Osteoblast (primary cell): ENCODE measurements around the gene C20orf144. TPM values are rescaled to one million over a fixed set of nuclear protein-coding genes. Genes with fewer than 3 reads are reported as not detected.

ENCODE experiments used
- DNase-seq: peaks from one replicate; pipeline ENCODE4 v3.0.0; 2011; ENCODE audit warnings: low spot score, mixed read lengths; ENCODE audit not compliant: insufficient read length; ENCODE audit errors: missing footprints
- H2AFZ ChIP-seq: 2 replicates; pipeline ENCODE4 v1.6.0; 2011; ENCODE audit warnings: mild to moderate bottlenecking, low read length
- H3K27ac ChIP-seq: 2 replicates; pipeline ENCODE4 v1.5.1; 2011; ENCODE audit warnings: mild to moderate bottlenecking, low read depth, low read length, moderate library complexity
- H3K27me3 ChIP-seq: 2 replicates; pipeline ENCODE4 v1.6.0; 2012; ENCODE audit warnings: mild to moderate bottlenecking, control low read depth, inconsistent platforms, low read length, moderate library complexity; ENCODE audit not compliant: insufficient read depth
- H3K36me3 ChIP-seq: 2 replicates; pipeline ENCODE4 v1.5.1; 2011; ENCODE audit warnings: mild to moderate bottlenecking, low read length, control low read depth, moderate library complexity; ENCODE audit not compliant: insufficient read depth
- H3K4me1 ChIP-seq: 2 replicates; pipeline ENCODE4 v1.5.1; 2011; ENCODE audit warnings: mild to moderate bottlenecking, low read length, control low read depth, moderate library complexity; ENCODE audit not compliant: insufficient read depth
- H3K4me2 ChIP-seq: 2 replicates; pipeline ENCODE4 v1.6.0; 2011; ENCODE audit warnings: mild to moderate bottlenecking, low read length; ENCODE audit not compliant: insufficient read depth
- H3K4me3 ChIP-seq: fragments of 200-600 bp; sonication (generic); 3 replicates; pipeline ENCODE4 v1.5.1; 2012; ENCODE audit warnings: mild to moderate bottlenecking, low read length, inconsistent platforms; ENCODE audit not compliant: insufficient read depth
- H3K79me2 ChIP-seq: 2 replicates; pipeline ENCODE4 v1.6.0; 2012; ENCODE audit warnings: mild to moderate bottlenecking, low read length, control low read depth, inconsistent platforms; ENCODE audit not compliant: insufficient read depth
- H3K9me3 ChIP-seq: 2 replicates; pipeline ENCODE4 v1.5.1; 2011; ENCODE audit warnings: low read depth, low read length, control low read depth
- H4K20me1 ChIP-seq: 2 replicates; pipeline ENCODE4 v1.6.0; 2012; ENCODE audit warnings: mild to moderate bottlenecking, low read length, control low read depth; ENCODE audit not compliant: insufficient read depth
- total RNA-seq: library from RNA; depleted of rRNA; stranded (reverse); fragments of >200 nt; gene quantifications from 2 replicates; pipeline ENCODE4 v1.2.3, GENCODE V29; 2012
- TF ChIP-seq, protein P1 (sequence below): IDR thresholded peaks from 2 replicates; pipeline ENCODE4 v1.5.1; 2011; ENCODE audit warnings: mild to moderate bottlenecking, low read depth, low read length, moderate library complexity; ENCODE audit errors: extremely low read depth

The C20orf144 gene
- total RNA-seq, 1 donor: under 0.01 TPM

DNA sequence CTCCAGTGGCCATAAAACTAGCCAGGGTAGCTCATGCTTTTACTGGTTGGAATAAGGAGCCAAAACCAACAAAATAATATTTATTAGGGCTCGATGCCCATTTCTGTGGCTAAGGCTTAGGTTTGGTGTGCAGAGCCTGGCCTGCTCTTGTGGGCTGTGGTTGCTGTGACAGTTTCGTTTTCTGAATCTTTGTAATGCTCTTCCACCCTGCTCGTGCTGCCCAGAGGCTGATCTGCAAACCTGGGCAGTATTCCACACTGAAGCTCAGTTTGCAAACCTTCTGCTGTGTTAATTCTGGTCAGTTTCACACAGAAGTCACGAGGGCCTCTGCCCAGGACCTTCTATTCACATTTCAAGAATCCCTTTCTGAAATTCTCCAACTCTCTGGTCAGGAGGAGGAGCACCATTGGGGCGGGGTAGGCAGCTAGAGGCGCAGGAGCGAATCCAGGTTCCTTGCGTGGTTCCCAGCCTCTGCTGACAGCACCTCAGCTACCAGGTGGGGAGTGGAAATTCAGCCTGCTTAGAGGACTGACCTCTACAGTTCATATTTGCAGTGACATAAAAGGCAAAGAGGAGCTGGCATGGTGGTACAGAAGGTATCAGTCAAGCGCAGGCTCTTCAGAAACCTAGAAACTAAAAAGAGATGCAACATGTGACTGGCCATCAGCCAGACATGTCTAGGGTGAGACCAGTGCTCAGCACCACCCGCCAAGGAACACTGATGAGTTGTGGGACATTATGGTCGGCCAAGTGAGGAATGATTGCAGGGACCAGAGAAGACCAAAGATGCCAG, 14.3 kb upstream of the C20orf144 start:
- TF ChIP-seq, protein P1, sequence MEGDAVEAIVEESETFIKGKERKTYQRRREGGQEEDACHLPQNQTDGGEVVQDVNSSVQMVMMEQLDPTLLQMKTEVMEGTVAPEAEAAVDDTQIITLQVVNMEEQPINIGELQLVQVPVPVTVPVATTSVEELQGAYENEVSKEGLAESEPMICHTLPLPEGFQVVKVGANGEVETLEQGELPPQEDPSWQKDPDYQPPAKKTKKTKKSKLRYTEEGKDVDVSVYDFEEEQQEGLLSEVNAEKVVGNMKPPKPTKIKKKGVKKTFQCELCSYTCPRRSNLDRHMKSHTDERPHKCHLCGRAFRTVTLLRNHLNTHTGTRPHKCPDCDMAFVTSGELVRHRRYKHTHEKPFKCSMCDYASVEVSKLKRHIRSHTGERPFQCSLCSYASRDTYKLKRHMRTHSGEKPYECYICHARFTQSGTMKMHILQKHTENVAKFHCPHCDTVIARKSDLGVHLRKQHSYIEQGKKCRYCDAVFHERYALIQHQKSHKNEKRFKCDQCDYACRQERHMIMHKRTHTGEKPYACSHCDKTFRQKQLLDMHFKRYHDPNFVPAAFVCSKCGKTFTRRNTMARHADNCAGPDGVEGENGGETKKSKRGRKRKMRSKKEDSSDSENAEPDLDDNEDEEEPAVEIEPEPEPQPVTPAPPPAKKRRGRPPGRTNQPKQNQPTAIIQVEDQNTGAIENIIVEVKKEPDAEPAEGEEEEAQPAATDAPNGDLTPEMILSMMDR: no peak
- Histone ChIP-seq H3K36me3 (peaks cover 20% of the 10 kb centered on the region), H3K4me1 (peaks cover 20% of the 10 kb centered on the region), H3K4me2 (peak overlapping the region; percentile 67), H3K9me3 (no peaks in the 10 kb centered on the region), H4K20me1 (peaks cover 26% of the 10 kb centered on the region), H3K27me3 (peaks cover 6% of the 10 kb centered on the region), H3K27ac (peak overlapping the region; percentile 59), H3K4me3 (peak overlapping the region; percentile 29), H2AFZ (no peak overlapping the region), H3K79me2 (no peaks in the 10 kb centered on the region)
- peak; percentile 98 for DNase-seq

DNA sequence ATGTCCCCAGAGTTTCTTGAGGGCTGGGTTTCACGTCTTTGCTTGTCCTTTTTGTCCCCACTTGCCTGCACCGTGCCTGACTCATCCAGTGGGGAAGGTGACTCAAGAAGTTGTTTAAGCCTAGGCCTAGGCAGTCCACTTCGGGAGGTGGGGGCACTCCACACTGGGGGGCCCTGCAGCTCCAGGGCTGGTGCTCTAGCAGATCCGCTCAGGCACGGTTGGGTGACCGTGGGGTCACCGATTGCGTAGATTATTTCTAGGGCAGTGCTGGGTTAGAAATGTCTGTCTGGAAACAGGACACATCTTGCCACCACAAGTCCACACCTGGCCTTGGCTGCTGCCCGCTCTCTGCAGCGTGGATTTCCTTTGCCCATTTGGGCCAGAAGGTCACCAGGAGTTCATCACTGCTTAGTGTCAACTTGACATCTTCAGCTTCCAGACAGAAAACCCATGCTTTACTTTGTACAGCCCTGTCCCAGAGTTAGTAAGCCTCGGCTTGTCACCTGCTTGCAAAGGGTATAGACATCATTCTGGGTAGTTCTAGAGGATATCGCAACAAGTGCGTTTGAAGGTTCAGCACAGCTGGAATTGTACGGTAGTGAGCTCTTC, 13.6 kb upstream of the C20orf144 start:
- H3K27me3 ChIP-seq: peaks cover 6% of the 10 kb centered on the region
- H3K4me2 ChIP-seq: peak overlapping the region; percentile 67
- no peak overlapping the region for H2AFZ ChIP-seq
- peaks cover 22% of the 10 kb centered on the region for H3K4me1 ChIP-seq
- H4K20me1 ChIP-seq: peaks cover 29% of the 10 kb centered on the region
- peaks cover 20% of the 10 kb centered on the region for H3K36me3 ChIP-seq
- no peaks in the 10 kb centered on the region for H3K79me2 ChIP-seq
- peak; percentile 82 for DNase-seq
- no peak overlapping the region for H3K4me3 ChIP-seq
- H3K9me3 ChIP-seq: no peaks in the 10 kb centered on the region
- no peak overlapping the region for H3K27ac ChIP-seq
- TF ChIP-seq, protein P1: no peak

DNA sequence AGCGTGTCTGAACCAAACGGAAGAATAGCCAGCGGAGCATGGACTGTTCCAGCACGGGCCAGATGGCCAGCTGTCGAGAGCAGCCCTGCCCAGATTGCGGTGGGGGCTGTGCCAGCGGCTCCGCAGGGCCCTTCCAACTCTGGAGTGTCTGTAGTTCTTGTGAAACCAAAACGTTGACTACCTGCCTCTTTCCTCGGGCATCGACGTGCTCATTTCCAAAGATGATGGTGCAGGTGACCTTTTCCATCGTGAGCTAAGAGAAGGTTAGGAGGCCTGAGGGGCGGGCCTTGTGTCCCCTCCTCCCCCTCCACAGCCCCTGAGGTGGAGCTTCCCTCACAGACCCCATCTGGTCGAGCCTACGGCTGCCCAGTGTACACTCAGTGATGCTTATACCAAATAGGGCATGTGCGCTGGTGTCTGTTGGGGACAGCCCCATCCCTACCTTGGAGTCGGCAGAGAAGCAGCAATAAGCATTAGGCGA, 12.9 kb upstream of the C20orf144 start:
- Histone ChIP-seq H3K27ac (no peak overlapping the region), H4K20me1 (peaks cover 29% of the 10 kb centered on the region), H3K4me1 (peaks cover 25% of the 10 kb centered on the region), H3K79me2 (no peaks in the 10 kb centered on the region), H3K4me2 (no peak overlapping the region), H3K36me3 (peaks cover 15% of the 10 kb centered on the region), H2AFZ (no peak overlapping the region), H3K27me3 (peaks cover 6% of the 10 kb centered on the region), H3K9me3 (no peaks in the 10 kb centered on the region), H3K4me3 (no peak overlapping the region)
- TF ChIP-seq, protein P1: no peak
- DNase-seq: peak; percentile 27
